Measurements from ENCODE around the gene RINL.

RINL gene

GRCh38 chr19:38834590-38834989 is 43.5 kb downstream of the RINL start:
- Histone ChIP-seq H3F3A (ENCODE audit: low read depth) (peaks cover 19% of the 10 kb centered on the region), H3K36me3 (ENCODE audit: insufficient read depth, low read length) (peaks cover 42% of the 10 kb centered on the region; the same call in 1 of the 2 replicates), H3K4me2 (ENCODE audit: low read depth, low read length, poor library complexity, severe bottlenecking) (no peak overlapping the region), H3K27me3 (ENCODE audit: insufficient read depth, low read length, poor library complexity, severe bottlenecking) (no peaks in the 10 kb centered on the region), H3K9ac (ENCODE audit: low read depth, low read length, poor library complexity, severe bottlenecking) (no peak overlapping the region), H3K4me1 (ENCODE audit: insufficient read depth, low read length, poor library complexity, severe bottlenecking) (peaks cover 12% of the 10 kb centered on the region), H3K9me2 (replicated peaks; ENCODE audit: low read depth, low read length) (no peaks in the 10 kb centered on the region), H3K9me3 (ENCODE audit: insufficient read depth, low read depth, low read length) (no peaks in the 10 kb centered on the region), H2AFZ (ENCODE audit: low read length) (no peak overlapping the region), H3K79me2 (ENCODE audit: insufficient read depth, low read length) (peaks cover 27% of the 10 kb centered on the region), H3K4me3 (ENCODE audit: low read length, poor library complexity, severe bottlenecking) (no peak overlapping the region), H4K20me1 (ENCODE audit: insufficient read depth, low read length, poor library complexity, severe bottlenecking) (peaks cover 16% of the 10 kb centered on the region)
- no peak for TF ChIP-seq EZH2phosphoT487 (IDR thresholded peaks at IDR 0.05; ENCODE audit: borderline replicate concordance)
- no peak for TF ChIP-seq CTCF (conservative IDR thresholded peaks at IDR 0.05; ENCODE audit: low read length)

DNA sequence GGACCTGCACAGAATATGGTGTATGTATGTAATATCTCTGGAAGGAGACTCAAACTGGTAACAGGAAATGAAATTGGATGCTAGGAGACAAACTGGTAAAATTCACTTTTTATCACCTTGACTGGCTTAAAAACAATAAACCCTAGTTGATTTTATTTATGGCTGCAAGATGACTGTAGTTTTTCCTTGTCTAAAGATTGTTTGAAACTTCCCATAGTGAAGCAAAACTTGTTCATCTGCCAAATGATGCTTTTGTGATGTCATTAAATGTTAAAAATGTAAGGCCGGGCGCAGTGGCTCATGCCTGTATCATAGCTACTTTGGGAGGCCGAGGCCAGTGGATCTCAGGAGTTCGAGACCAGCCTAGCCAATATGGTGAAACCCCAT is 44.0 kb downstream of the RINL start:
- Histone ChIP-seq H3K79me2 (ENCODE audit: insufficient read depth, low read length) (peaks cover 22% of the 10 kb centered on the region), H3K4me1 (ENCODE audit: insufficient read depth, low read length, poor library complexity, severe bottlenecking) (peaks cover 12% of the 10 kb centered on the region), H3K36me3 (ENCODE audit: insufficient read depth, low read length) (peaks cover 37% of the 10 kb centered on the region; the same call in 1 of the 2 replicates), H4K20me1 (ENCODE audit: insufficient read depth, low read length, poor library complexity, severe bottlenecking) (peaks cover 12% of the 10 kb centered on the region), H3F3A (ENCODE audit: low read depth) (peaks cover 19% of the 10 kb centered on the region), H3K9me2 (replicated peaks; ENCODE audit: low read depth, low read length) (no peaks in the 10 kb centered on the region), H3K4me3 (ENCODE audit: low read length, poor library complexity, severe bottlenecking) (no peak overlapping the region), H3K9ac (ENCODE audit: low read depth, low read length, poor library complexity, severe bottlenecking) (no peak overlapping the region), H2AFZ (ENCODE audit: low read length) (no peak overlapping the region), H3K9me3 (ENCODE audit: insufficient read depth, low read depth, low read length) (no peaks in the 10 kb centered on the region), H3K27me3 (ENCODE audit: insufficient read depth, low read length, poor library complexity, severe bottlenecking) (no peaks in the 10 kb centered on the region), H3K4me2 (ENCODE audit: low read depth, low read length, poor library complexity, severe bottlenecking) (no peak overlapping the region)
- no peak for TF ChIP-seq CTCF (conservative IDR thresholded peaks at IDR 0.05; ENCODE audit: low read length)
- TF ChIP-seq EZH2phosphoT487 (IDR thresholded peaks at IDR 0.05; ENCODE audit: borderline replicate concordance) = no peak

DNA sequence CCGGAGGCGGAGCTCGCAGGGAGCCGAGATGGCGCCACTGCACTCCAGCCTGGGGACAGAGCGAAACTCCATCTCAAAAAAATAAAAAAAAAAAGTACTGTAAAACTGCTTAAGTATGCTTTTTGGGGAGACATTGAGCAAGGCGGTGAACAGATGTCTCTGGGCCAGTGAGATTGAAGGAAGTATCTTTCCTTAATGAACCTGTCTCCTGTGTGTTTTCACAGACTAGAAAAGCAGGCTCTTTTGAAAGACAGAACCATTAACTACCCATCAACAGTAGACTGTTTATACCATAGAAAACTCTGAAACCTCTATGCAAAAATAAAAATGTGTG is 45.0 kb downstream of the RINL start:
- H3K4me3 ChIP-seq (ENCODE audit: low read length, poor library complexity, severe bottlenecking) = no peak overlapping the region
- H4K20me1 ChIP-seq (ENCODE audit: insufficient read depth, low read length, poor library complexity, severe bottlenecking) = peaks cover 6% of the 10 kb centered on the region
- peaks cover 19% of the 10 kb centered on the region for H3K79me2 ChIP-seq (ENCODE audit: insufficient read depth, low read length)
- H3K9me2 ChIP-seq (replicated peaks; ENCODE audit: low read depth, low read length) = no peaks in the 10 kb centered on the region
- H3K4me1 ChIP-seq (ENCODE audit: insufficient read depth, low read length, poor library complexity, severe bottlenecking) = peaks cover 12% of the 10 kb centered on the region
- no peaks in the 10 kb centered on the region for H3K27me3 ChIP-seq (ENCODE audit: insufficient read depth, low read length, poor library complexity, severe bottlenecking)
- H2AFZ ChIP-seq (ENCODE audit: low read length) = no peak overlapping the region
- H3K9ac ChIP-seq (ENCODE audit: low read depth, low read length, poor library complexity, severe bottlenecking) = no peak overlapping the region
- TF ChIP-seq EZH2phosphoT487 (IDR thresholded peaks at IDR 0.05; ENCODE audit: borderline replicate concordance) (no peak), CTCF (conservative IDR thresholded peaks at IDR 0.05; ENCODE audit: low read length) (no peak)
- H3K4me2 ChIP-seq (ENCODE audit: low read depth, low read length, poor library complexity, severe bottlenecking) = no peak overlapping the region
- H3K9me3 ChIP-seq (ENCODE audit: insufficient read depth, low read depth, low read length) = no peaks in the 10 kb centered on the region
- peaks cover 19% of the 10 kb centered on the region for H3F3A ChIP-seq (ENCODE audit: low read depth)
- H3K36me3 ChIP-seq (ENCODE audit: insufficient read depth, low read length) = peaks cover 27% of the 10 kb centered on the region; the same call in 1 of the 2 replicates

Measured in Loucy (cell line).